ENCODE results near the gene VIL1.

DNA sequence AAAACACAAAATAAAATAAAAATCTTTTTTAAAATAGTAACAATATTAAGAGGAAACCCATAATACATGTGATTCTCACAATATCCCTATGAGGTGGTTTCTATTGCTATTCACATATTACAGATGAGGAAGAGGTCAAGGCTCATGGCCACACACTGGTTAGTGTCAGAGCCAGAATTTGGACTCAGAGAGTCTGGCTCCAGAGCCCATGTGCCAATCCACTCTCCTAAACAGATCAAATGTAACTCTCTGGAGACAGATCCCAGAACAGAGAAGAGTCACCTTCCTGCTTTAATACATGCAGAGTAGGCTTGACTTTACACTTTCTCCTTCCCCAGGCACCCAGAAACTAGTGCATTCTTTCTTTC lies 47.0 kb upstream of the VIL1 start:
- TF ChIP-seq, protein P1, sequence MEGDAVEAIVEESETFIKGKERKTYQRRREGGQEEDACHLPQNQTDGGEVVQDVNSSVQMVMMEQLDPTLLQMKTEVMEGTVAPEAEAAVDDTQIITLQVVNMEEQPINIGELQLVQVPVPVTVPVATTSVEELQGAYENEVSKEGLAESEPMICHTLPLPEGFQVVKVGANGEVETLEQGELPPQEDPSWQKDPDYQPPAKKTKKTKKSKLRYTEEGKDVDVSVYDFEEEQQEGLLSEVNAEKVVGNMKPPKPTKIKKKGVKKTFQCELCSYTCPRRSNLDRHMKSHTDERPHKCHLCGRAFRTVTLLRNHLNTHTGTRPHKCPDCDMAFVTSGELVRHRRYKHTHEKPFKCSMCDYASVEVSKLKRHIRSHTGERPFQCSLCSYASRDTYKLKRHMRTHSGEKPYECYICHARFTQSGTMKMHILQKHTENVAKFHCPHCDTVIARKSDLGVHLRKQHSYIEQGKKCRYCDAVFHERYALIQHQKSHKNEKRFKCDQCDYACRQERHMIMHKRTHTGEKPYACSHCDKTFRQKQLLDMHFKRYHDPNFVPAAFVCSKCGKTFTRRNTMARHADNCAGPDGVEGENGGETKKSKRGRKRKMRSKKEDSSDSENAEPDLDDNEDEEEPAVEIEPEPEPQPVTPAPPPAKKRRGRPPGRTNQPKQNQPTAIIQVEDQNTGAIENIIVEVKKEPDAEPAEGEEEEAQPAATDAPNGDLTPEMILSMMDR (IDR thresholded peaks at IDR 0.05): no peak
- TF ChIP-seq POLR2A (IDR thresholded peaks at IDR 0.05): no peak
